ENCODE results near the gene IL4I1.
"Not testable (repeated sequence)": the region's sequence is repeated elsewhere in the genome, so short reads cannot be mapped to it uniquely, and the experiment has no call there.

The IL4I1 gene, protein sequence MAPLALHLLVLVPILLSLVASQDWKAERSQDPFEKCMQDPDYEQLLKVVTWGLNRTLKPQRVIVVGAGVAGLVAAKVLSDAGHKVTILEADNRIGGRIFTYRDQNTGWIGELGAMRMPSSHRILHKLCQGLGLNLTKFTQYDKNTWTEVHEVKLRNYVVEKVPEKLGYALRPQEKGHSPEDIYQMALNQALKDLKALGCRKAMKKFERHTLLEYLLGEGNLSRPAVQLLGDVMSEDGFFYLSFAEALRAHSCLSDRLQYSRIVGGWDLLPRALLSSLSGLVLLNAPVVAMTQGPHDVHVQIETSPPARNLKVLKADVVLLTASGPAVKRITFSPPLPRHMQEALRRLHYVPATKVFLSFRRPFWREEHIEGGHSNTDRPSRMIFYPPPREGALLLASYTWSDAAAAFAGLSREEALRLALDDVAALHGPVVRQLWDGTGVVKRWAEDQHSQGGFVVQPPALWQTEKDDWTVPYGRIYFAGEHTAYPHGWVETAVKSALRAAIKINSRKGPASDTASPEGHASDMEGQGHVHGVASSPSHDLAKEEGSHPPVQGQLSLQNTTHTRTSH

DNA sequence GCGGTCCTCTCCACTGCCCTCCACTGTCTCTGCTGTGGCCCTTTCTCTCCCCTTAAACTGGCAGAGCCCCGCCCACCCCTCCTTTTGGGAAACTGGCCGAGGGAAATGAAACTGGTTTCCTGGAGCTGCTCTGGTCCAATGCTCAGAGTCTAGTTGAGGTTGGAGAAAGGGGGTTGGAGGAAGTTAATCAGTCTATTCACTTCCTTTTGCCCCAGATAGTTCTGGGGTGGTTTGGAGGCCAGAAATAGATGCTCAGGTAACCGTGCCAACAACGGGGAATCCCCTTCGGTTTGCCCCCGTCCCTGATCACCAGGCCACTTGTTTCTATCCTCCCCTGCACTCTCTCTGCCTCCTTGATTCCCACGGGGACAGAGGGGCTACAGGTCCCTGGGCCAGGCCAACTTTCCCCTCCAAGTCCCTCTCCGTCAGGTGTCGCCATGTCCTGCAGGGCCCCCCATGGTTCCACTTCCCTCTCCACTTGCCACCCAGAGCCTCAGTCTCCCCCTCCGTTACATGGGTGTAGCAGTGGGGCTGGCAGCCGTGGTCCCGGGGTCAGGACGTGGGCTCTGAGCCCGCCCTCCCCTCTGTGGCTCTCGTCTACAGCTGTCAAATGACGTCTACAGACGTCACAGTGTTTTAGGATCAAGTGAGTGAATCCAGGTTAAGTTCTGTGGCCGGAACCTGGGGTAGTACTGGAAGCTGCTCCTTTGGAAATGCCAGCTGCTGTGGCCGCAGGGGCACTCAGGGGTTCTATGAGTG lies at the start of gene IL4I1:
TSS of gene IL4I1 (minus strand) at position 25 of the 759 bp plus-strand sequence. CDS start 727 bp downstream, outside the sequence.
- DNase-seq = peak in 7 of 58 donors; percentile 8 to 40 (median 11)

- DNase-seq = no peak
Measured at GRCh38 chr19:49946415-49946814, 49.7 kb upstream of the IL4I1 start.

- DNase-seq = not testable (repeated sequence)
Measured at GRCh38 chr19:49944567-49944966, 47.9 kb upstream of the IL4I1 start.

GRCh38 chr19:49940482-49940791 lies 43.8 kb upstream of the IL4I1 start:
- DNase-seq = no peak

DNA sequence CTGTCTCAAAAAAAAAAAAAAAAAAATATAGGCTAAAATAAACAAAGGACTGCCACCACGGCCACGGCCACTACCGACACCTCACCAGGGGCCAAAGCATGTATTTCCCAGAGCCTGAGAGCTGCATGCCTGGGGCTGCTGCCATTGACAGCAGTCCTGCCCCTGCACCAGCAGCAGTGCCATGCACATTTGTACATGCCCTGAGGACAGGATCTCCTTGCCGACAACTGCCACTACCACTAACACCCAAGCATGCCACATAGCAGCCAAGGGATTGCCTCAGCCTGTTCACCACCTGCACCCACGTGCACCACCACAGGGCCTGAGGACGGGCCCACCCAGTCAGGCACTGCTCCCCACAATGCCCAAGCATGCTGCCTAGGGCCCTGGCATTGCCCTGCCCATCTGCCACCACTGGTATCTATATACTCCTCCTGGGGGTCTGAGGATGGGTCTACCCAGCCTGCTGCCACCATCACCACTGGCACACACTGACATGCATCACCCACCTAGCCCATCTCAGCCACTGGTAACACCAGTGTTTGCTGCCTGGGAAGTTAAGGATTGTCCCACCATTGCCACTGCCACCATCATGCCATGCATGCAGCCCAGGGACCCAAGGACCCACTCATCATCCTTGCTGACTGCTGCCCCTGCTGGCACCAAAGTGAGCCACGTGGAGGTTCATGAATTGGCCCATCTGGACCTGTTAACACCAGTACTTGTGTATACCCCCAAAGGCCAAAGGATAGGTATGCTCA lies 43.2 kb upstream of the IL4I1 start:
- DNase-seq = no peak

GRCh38 chr19:49938662-49939061 lies 42.0 kb upstream of the IL4I1 start:
- DNase-seq = no peak

DNA sequence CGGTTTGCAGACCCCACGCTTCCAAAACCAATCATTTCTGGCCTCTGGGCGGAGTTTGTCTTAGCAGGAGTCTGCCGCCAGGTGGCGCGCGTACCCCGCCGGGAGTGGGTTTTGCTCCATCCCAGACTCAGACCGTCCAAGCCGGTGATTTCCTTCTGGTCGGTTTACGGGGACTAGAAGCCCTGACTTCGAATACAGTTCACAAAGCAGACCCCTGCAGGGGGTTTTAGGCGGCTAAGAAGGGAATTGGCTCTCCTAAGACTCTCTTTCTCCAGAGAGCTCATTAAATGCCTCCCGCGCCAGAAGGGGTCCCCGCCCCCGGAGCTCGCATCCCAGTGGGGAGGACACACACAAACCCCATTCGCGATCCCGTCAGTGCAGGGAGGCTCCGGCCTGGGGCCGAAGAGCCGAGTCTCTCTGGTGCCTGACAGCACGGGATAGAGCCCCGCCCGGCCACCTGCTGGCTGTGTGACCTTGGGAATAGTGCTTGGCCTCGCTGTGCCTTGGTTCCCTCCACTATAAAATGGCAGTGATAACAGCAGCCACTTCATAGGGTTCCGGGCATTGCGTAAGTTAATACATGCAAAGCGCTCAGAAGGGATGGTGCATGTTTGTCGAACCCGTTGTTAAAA lies 41.2 kb upstream of the IL4I1 start:
- DNase-seq = peak in 53 of 58 donors; percentile 3 to 84 (median 43)

DNA sequence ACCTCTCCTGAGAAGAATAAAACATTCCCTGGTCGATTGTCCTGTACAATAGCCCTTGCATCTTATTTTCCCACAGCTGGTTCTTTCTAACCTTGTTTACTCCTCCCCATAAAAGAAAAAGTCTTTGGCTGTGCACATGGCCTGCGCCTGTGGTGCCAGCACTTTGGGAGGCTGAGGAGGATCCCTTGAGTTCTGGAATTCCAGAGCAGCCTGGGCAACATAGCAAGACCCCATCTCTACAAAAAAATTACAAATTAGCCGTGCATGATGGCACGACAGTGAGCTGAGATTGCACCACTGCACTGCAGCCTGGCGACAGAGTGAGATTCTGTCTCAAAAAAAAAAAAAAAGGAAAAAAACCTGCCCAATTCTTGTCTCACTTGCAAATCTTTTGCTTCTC lies 39.9 kb upstream of the IL4I1 start:
- DNase-seq = no peak

DNA sequence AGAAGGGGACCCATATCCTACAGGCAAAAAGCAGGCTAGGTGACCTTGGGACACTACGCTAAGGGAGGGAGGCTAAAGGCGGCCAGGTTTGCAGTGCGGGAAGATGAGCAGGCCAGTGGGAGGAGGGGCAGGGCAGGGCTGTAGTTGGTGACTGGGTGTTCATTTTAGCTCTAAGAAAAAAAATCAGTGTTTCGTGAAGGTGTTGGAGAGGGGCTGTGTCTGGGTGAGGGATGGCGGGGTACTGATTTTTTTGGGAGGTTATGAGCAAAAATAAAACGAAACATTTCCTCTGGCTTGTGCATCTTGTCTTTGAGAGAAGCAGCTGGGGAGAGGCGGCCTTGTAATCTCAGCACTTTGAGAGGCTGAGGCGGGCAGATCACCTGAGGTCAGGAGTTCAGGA lies 37.0 kb upstream of the IL4I1 start:
- DNase-seq = no peak

GRCh38 chr19:49932731-49933131 lies 36.0 kb upstream of the IL4I1 start:
- no peak for DNase-seq

GRCh38 chr19:49932041-49932451 lies 35.4 kb upstream of the IL4I1 start:
- DNase-seq = no peak

GRCh38 chr19:49931293-49932040 lies 34.8 kb upstream of the IL4I1 start:
- no peak for DNase-seq

GRCh38 chr19:49930483-49931011 lies 33.9 kb upstream of the IL4I1 start:
- DNase-seq = peak in 1 of 58 donors; percentile 18

DNA sequence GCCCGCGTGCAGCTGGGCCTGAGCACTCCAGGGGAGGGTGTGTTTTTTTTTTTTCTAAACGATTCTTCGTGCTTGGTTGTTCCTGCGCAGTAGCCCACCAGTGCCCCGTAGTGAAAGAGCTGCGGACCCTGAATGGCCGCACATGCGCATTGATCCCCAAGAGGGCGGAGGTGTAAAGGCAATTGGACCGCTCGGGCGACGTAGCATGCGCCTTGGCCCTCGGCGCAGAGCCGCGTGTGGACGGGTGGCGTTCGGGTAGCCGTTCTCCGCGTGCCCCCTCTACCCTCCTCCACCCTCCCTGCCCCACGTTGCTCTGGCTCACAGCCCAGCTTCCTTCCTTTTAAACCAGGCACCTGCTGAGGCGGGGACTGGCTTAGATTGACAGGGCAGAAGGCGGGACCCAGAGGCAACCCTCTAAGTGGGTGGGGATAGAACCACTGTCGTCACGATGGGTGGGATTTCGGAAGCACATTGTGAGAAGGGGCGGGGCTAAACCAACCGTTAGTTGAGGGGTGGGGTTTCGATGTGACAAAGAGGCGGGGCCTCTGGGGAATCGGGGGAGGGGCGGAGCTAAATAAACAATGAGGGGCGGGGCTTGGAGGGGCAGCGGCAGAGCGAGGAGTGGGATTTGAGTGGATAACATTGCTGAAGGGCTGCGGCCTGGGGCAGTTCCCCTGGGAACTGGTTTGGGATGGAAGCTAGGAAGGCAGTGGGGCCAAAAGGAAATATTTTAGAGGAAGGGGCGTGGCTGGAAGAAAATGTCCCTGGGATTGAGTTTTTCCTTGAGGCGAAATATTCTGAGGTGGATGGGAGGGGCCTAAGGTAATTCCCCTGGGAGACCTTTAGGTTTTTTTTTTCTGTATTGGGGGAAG lies 33.2 kb upstream of the IL4I1 start:
- peak; percentile 70 to 97 (median 93) for DNase-seq

DNA sequence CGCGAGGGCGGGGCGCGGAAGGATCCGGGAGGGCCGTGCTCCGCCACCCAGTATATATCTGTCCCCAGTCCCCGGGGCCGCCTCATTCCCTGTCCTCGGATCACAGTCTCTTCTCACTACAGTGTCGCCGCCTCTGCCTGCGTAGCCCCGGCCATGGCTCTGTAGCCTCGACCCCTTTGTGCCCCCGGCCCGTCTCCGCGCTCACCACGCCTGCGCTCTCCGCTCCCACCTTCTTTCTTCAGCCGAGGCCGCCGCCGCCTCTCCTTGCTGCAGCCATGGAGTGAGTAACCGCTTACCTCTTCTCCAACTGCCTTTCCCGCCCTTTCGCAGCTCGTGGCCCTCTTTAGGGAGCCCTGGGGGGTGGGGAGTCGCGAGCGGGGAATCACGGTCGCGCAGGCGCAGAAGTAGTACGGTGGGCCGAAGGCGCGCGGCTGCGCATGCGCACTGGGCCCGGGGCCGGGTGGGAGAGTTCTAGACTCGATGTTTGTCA lies 32.5 kb upstream of the IL4I1 start, which contains the start of the genes ATF5 and NUP62:
TSS of gene ATF5 (plus strand) at position 85 of the 490 bp plus-strand sequence. CDS start 1,646 bp downstream, outside the sequence.
TSS of gene NUP62 (minus strand) at position 384 of the 490 bp plus-strand sequence. CDS start 19,697 bp downstream, outside the sequence.
- peak in 55 of 58 donors; percentile 70 to 93 (median 85) for DNase-seq

GRCh38 chr19:49927526-49928264 lies 31.0 kb upstream of the IL4I1 start:
- DNase-seq = no peak

GRCh38 chr19:49926515-49926914 lies 29.8 kb upstream of the IL4I1 start:
- DNase-seq = no peak

DNA sequence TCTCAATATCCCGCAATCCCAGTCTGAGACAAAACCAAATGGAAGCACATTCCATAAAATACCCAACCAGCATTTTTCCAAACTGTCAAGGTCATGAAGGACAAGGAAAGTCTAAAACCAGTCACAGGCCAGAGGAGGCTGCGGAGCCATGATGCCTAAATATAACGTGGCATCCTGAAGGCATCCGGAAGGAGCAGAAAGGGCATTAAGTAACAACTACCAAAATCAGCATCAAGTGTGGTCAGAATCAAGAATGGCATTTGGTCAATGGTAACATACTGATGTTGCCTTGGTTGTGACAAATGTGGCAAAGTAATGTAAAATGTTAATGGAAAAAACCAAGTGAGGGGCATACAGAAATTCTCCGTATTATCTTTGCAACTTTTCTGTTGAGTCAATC lies 28.8 kb upstream of the IL4I1 start:
- no peak for DNase-seq

Data from anterior cingulate cortex (tissue), 58 donors.